ENCODE data around the gene UBR3. TPM values are rescaled to one million over a fixed set of nuclear protein-coding genes. Genes with fewer than 3 reads are reported as not detected.

UBR3 gene
- total and polyA plus RNA-seq, 2 experiments from 2014 or later: 10.7 to 28.0 TPM

DNA sequence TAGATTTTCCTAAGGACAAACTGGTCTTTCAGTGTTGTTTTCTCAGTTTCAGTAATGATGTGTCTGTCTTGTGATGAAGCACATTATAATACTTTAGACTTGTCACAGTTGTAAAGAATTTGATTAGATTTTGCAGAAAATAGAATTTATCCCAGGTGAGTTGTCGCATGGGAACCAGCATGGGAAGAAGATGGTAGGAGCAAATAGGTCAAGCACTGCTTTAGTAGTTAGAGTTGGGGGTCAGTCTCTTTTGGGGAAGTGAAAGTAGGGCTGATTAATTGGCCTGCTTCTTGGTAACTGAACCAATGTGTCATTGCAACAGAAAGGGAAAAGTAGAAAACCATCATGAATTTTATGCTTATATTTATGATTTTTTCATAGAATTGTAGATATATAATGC is 197.5 kb downstream of the UBR3 start:
- Mint-ChIP-seq H3K36me3 (ENCODE audit: low read depth) (peaks cover 2% of the 10 kb centered on the region; the same call in 2 of the 3 replicates), H3K4me1 (peaks cover 10% of the 10 kb centered on the region), H3K27ac (no peak overlapping the region), H3K9me3 (no peaks in the 10 kb centered on the region), H3K4me3 (no peak overlapping the region), H3K27me3 (ENCODE audit: insufficient read depth, low read depth, poor library complexity) (no peaks in the 10 kb centered on the region)
- Histone ChIP-seq H3K27me3 (ENCODE audit: insufficient read depth) (no peaks in the 10 kb centered on the region), H2AFZ (no peak overlapping the region), H3K36me3 (ENCODE audit: insufficient read depth) (no peaks in the 10 kb centered on the region), H3K4me2 (no peak overlapping the region), H3K4me1 (ENCODE audit: insufficient read depth) (peaks cover 23% of the 10 kb centered on the region; the same call in 1 of the 2 replicates), H3F3A (replicated peaks; ENCODE audit: low read depth) (no peaks in the 10 kb centered on the region), H3K27ac (ENCODE audit: low read depth) (no peak overlapping the region), H4K20me1 (replicated peaks; ENCODE audit: insufficient read depth) (no peaks in the 10 kb centered on the region), H3K9me2 (ENCODE audit: insufficient read depth) (no peaks in the 10 kb centered on the region), H3K79me2 (replicated peaks; ENCODE audit: insufficient read depth) (no peaks in the 10 kb centered on the region), H3K4me3 (no peak overlapping the region)
- DNase-seq (ENCODE audit: low spot score) (no peak), ATAC-seq (no peak)
- TF ChIP-seq ZNF331 (CRISPR knock-in tag; IDR thresholded peaks at IDR 0.05; ENCODE audit: low read depth): no peak

GRCh38 chr2:170025223-170025622 is 198.0 kb downstream of the UBR3 start:
- H3K4me3 ChIP-seq: no peak overlapping the region
- no peak for ATAC-seq

More at GRCh38 chr2:170025223-170025622, 198.0 kb downstream of the UBR3 start:
- H3K9me2 ChIP-seq (ENCODE audit: insufficient read depth): no peaks in the 10 kb centered on the region
- H3K79me2 ChIP-seq (replicated peaks; ENCODE audit: insufficient read depth): no peaks in the 10 kb centered on the region
- no peak overlapping the region for H3K4me2 ChIP-seq
- peaks cover 28% of the 10 kb centered on the region; the same call in 1 of the 2 replicates for H3K4me1 ChIP-seq (ENCODE audit: insufficient read depth)
- H3K4me3 Mint-ChIP-seq: no peak overlapping the region
- H3K9me3 Mint-ChIP-seq: peaks cover 4% of the 10 kb centered on the region
- H4K20me1 ChIP-seq (replicated peaks; ENCODE audit: insufficient read depth): no peaks in the 10 kb centered on the region
- no peak overlapping the region for H3K27ac Mint-ChIP-seq
- H3K36me3 Mint-ChIP-seq (ENCODE audit: low read depth): peaks cover 7% of the 10 kb centered on the region
- peaks cover 14% of the 10 kb centered on the region for H3K4me1 Mint-ChIP-seq
- no peak overlapping the region for H2AFZ ChIP-seq
- no peaks in the 10 kb centered on the region for H3K27me3 Mint-ChIP-seq (ENCODE audit: insufficient read depth, low read depth, poor library complexity)
- H3K27ac ChIP-seq (ENCODE audit: low read depth): no peak overlapping the region
- TF ChIP-seq ZNF114 (CRISPR knock-in tag; IDR thresholded peaks at IDR 0.05) (no peak), ZNF331 (CRISPR knock-in tag; IDR thresholded peaks at IDR 0.05; ENCODE audit: low read depth) (no peak), POLR2AphosphoS5 (IDR thresholded peaks at IDR 0.05; ENCODE audit: low read depth) (no peak), CREB1 (CRISPR knock-in tag; IDR thresholded peaks at IDR 0.05; ENCODE audit: low read depth) (no peak), NANOG (IDR thresholded peaks at IDR 0.05; ENCODE audit: borderline replicate concordance) (no peak), EZH2phosphoT487 (IDR thresholded peaks at IDR 0.05; ENCODE audit: unreplicated experiment) (no peak), EZH2 (IDR thresholded peaks at IDR 0.05; ENCODE audit: low read depth, unreplicated experiment) (no peak), JUNB (IDR thresholded peaks at IDR 0.05; ENCODE audit: unreplicated experiment) (no peak)
- TF ChIP-seq, protein P1, sequence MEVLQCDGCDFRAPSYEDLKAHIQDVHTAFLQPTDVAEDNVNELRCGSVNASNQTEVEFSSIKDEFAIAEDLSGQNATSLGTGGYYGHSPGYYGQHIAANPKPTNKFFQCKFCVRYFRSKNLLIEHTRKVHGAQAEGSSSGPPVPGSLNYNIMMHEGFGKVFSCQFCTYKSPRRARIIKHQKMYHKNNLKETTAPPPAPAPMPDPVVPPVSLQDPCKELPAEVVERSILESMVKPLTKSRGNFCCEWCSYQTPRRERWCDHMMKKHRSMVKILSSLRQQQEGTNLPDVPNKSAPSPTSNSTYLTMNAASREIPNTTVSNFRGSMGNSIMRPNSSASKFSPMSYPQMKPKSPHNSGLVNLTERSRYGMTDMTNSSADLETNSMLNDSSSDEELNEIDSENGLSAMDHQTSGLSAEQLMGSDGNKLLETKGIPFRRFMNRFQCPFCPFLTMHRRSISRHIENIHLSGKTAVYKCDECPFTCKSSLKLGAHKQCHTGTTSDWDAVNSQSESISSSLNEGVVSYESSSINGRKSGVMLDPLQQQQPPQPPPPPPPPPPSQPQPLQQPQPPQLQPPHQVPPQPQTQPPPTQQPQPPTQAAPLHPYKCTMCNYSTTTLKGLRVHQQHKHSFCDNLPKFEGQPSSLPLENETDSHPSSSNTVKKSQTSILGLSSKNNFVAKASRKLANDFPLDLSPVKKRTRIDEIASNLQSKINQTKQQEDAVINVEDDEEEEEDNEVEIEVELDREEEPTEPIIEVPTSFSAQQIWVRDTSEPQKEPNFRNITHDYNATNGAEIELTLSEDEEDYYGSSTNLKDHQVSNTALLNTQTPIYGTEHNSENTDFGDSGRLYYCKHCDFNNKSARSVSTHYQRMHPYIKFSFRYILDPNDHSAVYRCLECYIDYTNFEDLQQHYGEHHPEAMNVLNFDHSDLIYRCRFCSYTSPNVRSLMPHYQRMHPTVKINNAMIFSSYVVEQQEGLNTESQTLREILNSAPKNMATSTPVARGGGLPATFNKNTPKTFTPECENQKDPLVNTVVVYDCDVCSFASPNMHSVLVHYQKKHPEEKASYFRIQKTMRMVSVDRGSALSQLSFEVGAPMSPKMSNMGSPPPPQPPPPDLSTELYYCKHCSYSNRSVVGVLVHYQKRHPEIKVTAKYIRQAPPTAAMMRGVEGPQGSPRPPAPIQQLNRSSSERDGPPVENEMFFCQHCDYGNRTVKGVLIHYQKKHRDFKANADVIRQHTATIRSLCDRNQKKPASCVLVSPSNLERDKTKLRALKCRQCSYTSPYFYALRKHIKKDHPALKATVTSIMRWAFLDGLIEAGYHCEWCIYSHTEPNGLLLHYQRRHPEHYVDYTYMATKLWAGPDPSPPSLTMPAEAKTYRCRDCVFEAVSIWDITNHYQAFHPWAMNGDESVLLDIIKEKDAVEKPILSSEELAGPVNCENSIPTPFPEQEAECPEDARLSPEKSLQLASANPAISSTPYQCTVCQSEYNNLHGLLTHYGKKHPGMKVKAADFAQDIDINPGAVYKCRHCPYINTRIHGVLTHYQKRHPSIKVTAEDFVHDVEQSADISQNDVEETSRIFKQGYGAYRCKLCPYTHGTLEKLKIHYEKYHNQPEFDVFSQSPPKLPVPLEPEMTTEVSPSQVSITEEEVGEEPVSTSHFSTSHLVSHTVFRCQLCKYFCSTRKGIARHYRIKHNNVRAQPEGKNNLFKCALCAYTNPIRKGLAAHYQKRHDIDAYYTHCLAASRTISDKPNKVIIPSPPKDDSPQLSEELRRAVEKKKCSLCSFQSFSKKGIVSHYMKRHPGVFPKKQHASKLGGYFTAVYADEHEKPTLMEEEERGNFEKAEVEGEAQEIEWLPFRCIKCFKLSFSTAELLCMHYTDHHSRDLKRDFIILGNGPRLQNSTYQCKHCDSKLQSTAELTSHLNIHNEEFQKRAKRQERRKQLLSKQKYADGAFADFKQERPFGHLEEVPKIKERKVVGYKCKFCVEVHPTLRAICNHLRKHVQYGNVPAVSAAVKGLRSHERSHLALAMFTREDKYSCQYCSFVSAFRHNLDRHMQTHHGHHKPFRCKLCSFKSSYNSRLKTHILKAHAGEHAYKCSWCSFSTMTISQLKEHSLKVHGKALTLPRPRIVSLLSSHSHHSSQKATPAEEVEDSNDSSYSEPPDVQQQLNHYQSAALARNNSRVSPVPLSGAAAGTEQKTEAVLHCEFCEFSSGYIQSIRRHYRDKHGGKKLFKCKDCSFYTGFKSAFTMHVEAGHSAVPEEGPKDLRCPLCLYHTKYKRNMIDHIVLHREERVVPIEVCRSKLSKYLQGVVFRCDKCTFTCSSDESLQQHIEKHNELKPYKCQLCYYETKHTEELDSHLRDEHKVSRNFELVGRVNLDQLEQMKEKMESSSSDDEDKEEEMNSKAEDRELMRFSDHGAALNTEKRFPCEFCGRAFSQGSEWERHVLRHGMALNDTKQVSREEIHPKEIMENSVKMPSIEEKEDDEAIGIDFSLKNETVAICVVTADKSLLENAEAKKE (CRISPR knock-in tag; IDR thresholded peaks at IDR 0.05): no peak
- TF ChIP-seq, protein P2, sequence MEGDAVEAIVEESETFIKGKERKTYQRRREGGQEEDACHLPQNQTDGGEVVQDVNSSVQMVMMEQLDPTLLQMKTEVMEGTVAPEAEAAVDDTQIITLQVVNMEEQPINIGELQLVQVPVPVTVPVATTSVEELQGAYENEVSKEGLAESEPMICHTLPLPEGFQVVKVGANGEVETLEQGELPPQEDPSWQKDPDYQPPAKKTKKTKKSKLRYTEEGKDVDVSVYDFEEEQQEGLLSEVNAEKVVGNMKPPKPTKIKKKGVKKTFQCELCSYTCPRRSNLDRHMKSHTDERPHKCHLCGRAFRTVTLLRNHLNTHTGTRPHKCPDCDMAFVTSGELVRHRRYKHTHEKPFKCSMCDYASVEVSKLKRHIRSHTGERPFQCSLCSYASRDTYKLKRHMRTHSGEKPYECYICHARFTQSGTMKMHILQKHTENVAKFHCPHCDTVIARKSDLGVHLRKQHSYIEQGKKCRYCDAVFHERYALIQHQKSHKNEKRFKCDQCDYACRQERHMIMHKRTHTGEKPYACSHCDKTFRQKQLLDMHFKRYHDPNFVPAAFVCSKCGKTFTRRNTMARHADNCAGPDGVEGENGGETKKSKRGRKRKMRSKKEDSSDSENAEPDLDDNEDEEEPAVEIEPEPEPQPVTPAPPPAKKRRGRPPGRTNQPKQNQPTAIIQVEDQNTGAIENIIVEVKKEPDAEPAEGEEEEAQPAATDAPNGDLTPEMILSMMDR (conservative IDR thresholded peaks at IDR 0.05; ENCODE audit: low read depth in 2 of 2): no peak
- no peaks in the 10 kb centered on the region for H3K36me3 ChIP-seq (ENCODE audit: insufficient read depth)
- no peak for DNase-seq (ENCODE audit: low spot score)
- no peaks in the 10 kb centered on the region for H3K27me3 ChIP-seq (ENCODE audit: insufficient read depth)
- no peaks in the 10 kb centered on the region for H3F3A ChIP-seq (replicated peaks; ENCODE audit: low read depth)

Data from GM23338 (cell line).